Epithelial cell of esophagus (primary cell): Measurements from ENCODE around the gene TMEM53.

Source experiments
- DNase-seq: peaks from one replicate; pipeline ENCODE4 v3.0.0; 2010; ENCODE audit warnings: low read depth
- H3K4me3 ChIP-seq: 2 replicates; pipeline ENCODE4 v1.5.1; 2011; ENCODE audit warnings: mild to moderate bottlenecking, low read length, control low read depth
- TF ChIP-seq, protein P1 (sequence below): IDR thresholded peaks from 2 replicates; pipeline ENCODE4 v1.5.1; 2011; ENCODE audit warnings: low read depth, mild to moderate bottlenecking, low read length, control low read depth, inconsistent platforms; ENCODE audit not compliant: insufficient read depth; ENCODE audit errors: missing control alignments

Gene TMEM53

DNA sequence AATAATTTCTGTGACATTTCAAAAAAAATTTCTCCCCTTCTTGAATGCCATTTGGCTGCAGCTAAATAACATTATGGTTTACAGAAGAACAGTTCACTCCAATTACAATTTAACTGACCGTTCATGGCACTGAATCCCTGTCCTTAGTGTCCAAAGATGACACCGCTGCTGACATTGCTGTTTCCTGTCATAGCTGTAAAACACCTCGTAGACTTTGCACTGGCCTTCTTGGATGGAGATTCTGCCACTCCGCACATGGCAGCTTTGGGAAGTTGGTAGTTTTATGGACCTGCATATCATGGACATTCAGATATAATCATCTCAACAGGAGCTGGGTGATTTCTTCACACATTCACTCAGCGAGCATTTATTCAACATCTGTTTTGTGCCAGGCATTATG is 5.2 kb upstream of the TMEM53 start:
- no peak overlapping the region for H3K4me3 ChIP-seq
- DNase-seq = no peak
- TF ChIP-seq, protein P1, sequence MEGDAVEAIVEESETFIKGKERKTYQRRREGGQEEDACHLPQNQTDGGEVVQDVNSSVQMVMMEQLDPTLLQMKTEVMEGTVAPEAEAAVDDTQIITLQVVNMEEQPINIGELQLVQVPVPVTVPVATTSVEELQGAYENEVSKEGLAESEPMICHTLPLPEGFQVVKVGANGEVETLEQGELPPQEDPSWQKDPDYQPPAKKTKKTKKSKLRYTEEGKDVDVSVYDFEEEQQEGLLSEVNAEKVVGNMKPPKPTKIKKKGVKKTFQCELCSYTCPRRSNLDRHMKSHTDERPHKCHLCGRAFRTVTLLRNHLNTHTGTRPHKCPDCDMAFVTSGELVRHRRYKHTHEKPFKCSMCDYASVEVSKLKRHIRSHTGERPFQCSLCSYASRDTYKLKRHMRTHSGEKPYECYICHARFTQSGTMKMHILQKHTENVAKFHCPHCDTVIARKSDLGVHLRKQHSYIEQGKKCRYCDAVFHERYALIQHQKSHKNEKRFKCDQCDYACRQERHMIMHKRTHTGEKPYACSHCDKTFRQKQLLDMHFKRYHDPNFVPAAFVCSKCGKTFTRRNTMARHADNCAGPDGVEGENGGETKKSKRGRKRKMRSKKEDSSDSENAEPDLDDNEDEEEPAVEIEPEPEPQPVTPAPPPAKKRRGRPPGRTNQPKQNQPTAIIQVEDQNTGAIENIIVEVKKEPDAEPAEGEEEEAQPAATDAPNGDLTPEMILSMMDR = no peak

DNA sequence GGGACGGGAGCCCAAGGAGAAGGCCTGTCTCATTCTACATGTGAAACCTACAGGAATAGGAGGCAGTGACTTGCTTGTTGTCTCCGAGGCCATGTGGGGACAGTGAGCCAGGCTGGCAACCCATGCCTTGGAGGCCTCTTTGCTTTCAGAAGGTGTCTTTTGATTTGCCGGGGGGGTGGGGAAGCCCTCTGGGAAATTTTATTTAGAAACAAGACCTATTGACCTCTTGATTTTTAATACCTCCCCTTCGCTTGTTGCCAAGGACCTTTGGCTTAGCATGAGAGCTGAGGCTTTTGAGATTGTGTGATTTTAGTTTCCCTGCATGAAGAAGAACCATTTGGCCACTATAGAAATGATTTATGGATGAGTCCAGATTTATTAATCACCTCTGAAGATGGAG is 4.3 kb upstream of the TMEM53 start:
- TF ChIP-seq, protein P1 = no peak
- H3K4me3 ChIP-seq = no peak overlapping the region
- DNase-seq = no peak

DNA sequence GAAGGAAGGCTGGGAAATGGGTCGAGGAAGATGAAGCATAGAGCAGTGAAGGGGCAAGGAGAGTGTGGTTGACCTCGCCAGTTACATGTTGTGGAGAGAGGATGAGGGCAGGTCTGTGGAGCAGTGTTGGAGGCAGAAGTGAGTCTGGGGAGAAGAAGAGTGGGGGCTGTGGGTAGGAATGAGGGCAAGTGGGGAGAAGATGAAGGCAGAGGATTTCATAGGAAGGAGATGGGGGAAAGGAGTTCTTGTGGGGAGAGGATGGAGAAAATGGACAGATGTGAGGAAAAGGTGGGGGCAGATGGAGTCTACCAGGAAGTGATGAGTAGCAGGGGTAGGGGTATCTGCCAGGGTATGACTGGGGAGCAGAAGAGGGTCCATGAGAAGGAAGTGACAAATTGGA is 3.8 kb upstream of the TMEM53 start:
- TF ChIP-seq, protein P1 = no peak
- DNase-seq = no peak
- no peak overlapping the region for H3K4me3 ChIP-seq

DNA sequence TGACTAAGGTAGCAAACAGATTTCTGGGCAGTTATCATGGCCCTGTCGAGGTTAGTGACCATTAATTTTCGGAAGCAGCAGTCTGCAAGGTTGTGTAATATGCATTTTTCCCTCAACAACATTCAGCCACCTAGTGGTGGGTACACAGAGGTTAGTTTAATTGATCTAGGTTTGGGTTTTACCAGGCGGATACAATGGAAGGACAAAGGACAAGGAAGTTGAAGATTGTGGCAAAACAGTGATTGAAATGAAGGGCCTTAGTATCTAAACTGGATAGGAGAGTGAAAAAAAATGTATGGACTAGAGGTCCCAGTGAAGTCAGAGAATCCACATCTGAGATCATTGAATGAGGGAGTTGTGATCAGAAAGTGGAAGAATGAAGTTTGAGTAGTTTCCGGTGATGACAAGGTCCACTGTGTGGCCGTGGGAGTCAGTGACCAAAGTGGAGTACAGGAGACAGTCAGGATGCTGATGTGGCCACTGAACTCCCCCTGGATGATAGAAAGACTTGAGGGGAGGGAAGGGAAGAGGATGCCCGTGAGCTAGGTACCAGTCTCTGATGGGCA is 3.0 kb upstream of the TMEM53 start:
- TF ChIP-seq, protein P1 = peak; percentile 54
- H3K4me3 ChIP-seq = no peak overlapping the region
- peak; percentile 41 for DNase-seq

DNA sequence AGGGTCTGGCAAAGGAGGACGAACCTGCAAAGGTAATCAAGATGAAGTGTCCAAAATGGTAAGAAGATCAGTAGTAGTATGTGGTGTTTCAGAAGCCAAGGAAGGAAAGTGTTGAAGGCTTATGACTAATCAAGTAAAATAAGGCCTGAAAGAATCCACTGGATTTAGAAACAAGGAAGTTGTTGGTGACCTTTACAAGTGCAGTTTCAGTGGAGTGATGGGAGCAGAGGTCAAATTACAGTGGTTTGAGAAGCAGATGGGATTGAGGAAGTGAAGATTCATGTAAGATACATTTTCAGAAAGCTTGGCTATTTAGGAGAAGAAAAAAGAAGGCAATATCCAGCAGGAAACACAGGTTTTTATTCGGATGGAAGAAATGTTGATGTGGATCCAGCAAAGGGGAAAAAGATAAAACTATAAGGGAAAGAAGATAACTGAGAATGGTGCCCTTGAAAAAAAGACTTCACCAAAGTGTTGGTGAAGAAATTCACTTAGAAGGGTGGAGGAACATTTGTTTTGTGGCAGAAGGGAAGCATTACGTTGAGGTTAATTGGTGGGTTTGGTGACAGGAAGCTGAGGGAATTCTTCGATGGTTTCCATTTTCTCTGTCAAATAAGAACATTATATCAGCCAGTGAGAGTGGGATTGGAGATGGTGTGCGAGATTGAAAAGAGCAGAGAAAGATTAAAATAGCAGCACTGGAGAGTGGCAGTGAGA is 2.4 kb upstream of the TMEM53 start:
- TF ChIP-seq, protein P1 = no peak
- peak; percentile 46 for DNase-seq
- no peak overlapping the region for H3K4me3 ChIP-seq

DNA sequence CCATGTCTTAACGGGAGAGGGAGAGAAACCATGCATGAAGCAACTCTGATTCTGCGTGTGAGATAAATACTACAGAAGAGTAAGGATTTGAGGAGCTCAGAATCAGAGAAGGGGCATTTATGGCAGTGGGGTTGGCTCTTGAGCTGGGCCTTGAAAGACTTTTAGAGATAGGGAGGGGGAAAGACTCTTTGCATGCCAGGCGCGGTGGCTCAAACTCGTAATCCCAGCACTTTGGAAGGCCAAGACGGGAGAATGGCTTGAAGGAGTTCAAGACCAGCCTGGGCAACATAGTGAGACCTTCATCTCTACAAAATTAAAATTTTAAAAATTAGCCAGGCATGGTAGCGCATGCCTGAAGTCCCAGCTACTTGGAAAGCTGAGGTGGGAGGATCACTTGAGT is 905 bp upstream of the TMEM53 start:
- H3K4me3 ChIP-seq = peak overlapping the region; percentile 67
- no peak for DNase-seq
- TF ChIP-seq, protein P1 = no peak

DNA sequence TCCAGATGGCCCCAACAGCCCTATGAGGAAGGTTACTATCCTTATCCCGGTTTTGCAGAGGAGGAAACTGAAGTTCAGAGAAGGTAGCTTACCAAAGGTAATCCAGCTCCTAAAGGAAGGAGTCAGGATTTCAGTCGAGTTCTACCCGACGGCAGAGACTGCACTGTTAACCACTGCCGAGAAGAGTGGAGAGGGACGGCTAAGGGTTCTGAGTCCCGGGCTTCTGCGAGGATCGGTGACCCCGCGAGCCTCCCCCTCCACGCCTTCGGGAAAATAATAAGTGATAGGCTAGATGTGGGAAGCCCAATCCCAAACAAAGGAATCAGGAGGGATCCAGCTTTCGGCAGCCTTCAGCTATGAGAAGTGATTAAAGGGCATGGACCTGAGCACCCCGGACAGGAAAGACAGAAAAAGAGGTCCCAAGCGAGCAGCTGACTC is 587 bp downstream of the TMEM53 start:
- TF ChIP-seq, protein P1 = no peak

More for the DNA sequence above, 587 bp downstream of the TMEM53 start:
- H3K4me3 ChIP-seq = peak overlapping the region; percentile 67
- DNase-seq = no peak
